ENCODE measurements around the gene NUDT5.

DNA sequence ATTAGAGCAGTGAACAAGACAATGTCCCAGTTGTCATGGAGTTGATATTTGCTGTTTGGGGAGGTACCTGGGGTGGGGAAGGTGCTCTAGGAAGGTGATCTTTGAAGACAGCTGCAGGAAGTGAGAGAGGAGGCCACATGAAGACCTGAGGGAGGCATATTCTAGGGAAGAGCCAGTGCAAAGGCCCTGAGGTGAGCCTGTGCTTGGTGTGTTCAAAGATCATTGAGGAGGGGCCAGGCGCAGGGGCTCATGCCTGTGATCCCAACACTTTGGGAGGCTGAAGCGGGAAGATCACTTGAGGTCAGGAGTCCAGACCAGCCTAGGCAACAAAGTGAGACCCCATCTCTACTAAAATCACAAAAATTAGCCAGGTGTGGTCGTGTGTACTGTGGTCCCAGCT is 51.2 kb downstream of the NUDT5 start:
- no peak for TF ChIP-seq EP300 (IDR thresholded peaks at IDR 0.05)
- TF ChIP-seq CTCF (IDR thresholded peaks at IDR 0.05): no peak
- TF ChIP-seq POLR2AphosphoS5 (IDR thresholded peaks at IDR 0.05): no peak
- no peak for TF ChIP-seq POLR2A (IDR thresholded peaks at IDR 0.05)
